BJ (cell line): ENCODE data around the gene VDR. TPM values are rescaled to one million over a fixed set of nuclear protein-coding genes. Genes with fewer than 3 reads are reported as not detected.

Experiments used
- CTCF ChIA-PET: fragments of 350-600 bp; formaldehyde crosslinking; extraction: SDS; loops from one replicate; lab custom pipeline; 2021; ENCODE audit warnings: antibody characterized with exemption, inconsistent platforms; lab: Yijun Ruan, JAX
- POLR2A ChIA-PET: fragments of 300-600 bp; sonication (Branson Sonifier 250); formaldehyde crosslinking; extraction: SDS; loops from one replicate; lab custom pipeline; 2021; ENCODE audit warnings: antibody characterized with exemption; lab: Charles Lee
- DNase-seq: peaks from one replicate; pipeline ENCODE4 v3.0.0-alpha.2; 2011; ENCODE audit warnings: low read depth
- H3K27me3 ChIP-seq: 2 replicates; pipeline ENCODE4 v1.6.0; 2011; ENCODE audit warnings: low read length; ENCODE audit not compliant: control insufficient read depth, insufficient read depth
- H3K36me3 ChIP-seq: 2 replicates; pipeline ENCODE4 v1.5.1; 2011; ENCODE audit warnings: low read length; ENCODE audit not compliant: control insufficient read depth, insufficient read depth
- H3K4me3 ChIP-seq: 2 replicates; pipeline ENCODE4 v1.5.1; 2011; ENCODE audit warnings: low read depth, mild to moderate bottlenecking, control low read depth, low read length
- CTCF ChIP-seq: IDR thresholded peaks from 2 replicates; pipeline ENCODE4 v1.5.1; 2011; ENCODE audit warnings: low read depth, mild to moderate bottlenecking, control low read depth, inconsistent platforms, low read length, moderate library complexity; ENCODE audit not compliant: insufficient read depth
- polyA plus RNA-seq: library from polyadenylated mRNA; depleted of rRNA; stranded (reverse); fragments of >200 nt; gene quantifications from 2 replicates; pipeline ENCODE4 v1.2.3, GENCODE V29; 2011

The VDR gene
- polyA plus RNA-seq, 1 experiment, result 40.5 TPM

GRCh38 chr12:47823422-47824086, 81.2 kb downstream of the VDR start:
- H3K4me3 ChIP-seq, result no peak overlapping the region
- no peak for TF ChIP-seq CTCF
- H3K27me3 ChIP-seq, result no peaks in the 10 kb centered on the region
- DNase-seq, result no peak
- CTCF ChIA-PET, result interaction anchor here (1.6 kb wide), 1 partner anchor 12 kb away, joined by 4 read pairs; no protein-coding TSS in a partner anchor
- no peaks in the 10 kb centered on the region for H3K36me3 ChIP-seq
- POLR2A ChIA-PET, result no interaction called here

- ChIA-PET POLR2A (no interaction called here), CTCF (interaction anchor here (1.2 to 2.6 kb wide), 2 partner anchors 15 to 80 kb away, joined by 4 to 18 read pairs; no protein-coding TSS in a partner anchor)
- H3K4me3 ChIP-seq, result no peak overlapping the region
- TF ChIP-seq CTCF, result no peak
- no peak for DNase-seq
- H3K36me3 ChIP-seq, result peaks cover 3% of the 10 kb centered on the region; the same call in 1 of the 2 replicates
- no peaks in the 10 kb centered on the region for H3K27me3 ChIP-seq
These were observed 81.9 kb downstream of the VDR start for GRCh38 chr12:47822863-47823262.

GRCh38 chr12:47822401-47822800, 82.4 kb downstream of the VDR start:
- Histone ChIP-seq H3K36me3 (peaks cover 3% of the 10 kb centered on the region; the same call in 1 of the 2 replicates), H3K27me3 (no peaks in the 10 kb centered on the region), H3K4me3 (no peak overlapping the region)
- POLR2A ChIA-PET, result no interaction called here
- no peak for DNase-seq
- CTCF ChIA-PET, result interaction anchor here (1.2 to 2.6 kb wide), 2 partner anchors 15 to 80 kb away, joined by 4 to 18 read pairs; no protein-coding TSS in a partner anchor
- no peak for TF ChIP-seq CTCF

GRCh38 chr12:47821346-47821706, 83.5 kb downstream of the VDR start:
- CTCF ChIA-PET, result interaction anchor here (1.2 to 2.6 kb wide), 6 partner anchors 16 to 128 kb away, joined by 3 to 18 read pairs (median 4); partner anchors contain the start of gene SLC48A1
- POLR2A ChIA-PET, result interaction anchor here (0.7 kb wide), 1 partner anchor 438 kb away, joined by 10 read pairs; no protein-coding TSS in a partner anchor
- no peak for TF ChIP-seq CTCF
- Histone ChIP-seq H3K36me3 (peaks cover 3% of the 10 kb centered on the region; the same call in 1 of the 2 replicates), H3K27me3 (no peaks in the 10 kb centered on the region), H3K4me3 (no peak overlapping the region)
- DNase-seq, result no peak

- ChIA-PET CTCF (interaction anchor here (0.6 to 2.6 kb wide), 9 partner anchors 11 to 128 kb away, joined by 3 to 18 read pairs (median 3); partner anchors contain the start of gene SLC48A1), POLR2A (interaction anchor here (0.7 kb wide), 2 partner anchors 28 to 437 kb away, joined by 6 to 10 read pairs; no protein-coding TSS in a partner anchor)
- DNase-seq, result peak; percentile 87
- TF ChIP-seq CTCF, result no peak
- Histone ChIP-seq H3K27me3 (no peaks in the 10 kb centered on the region), H3K36me3 (peaks cover 3% of the 10 kb centered on the region; the same call in 1 of the 2 replicates), H3K4me3 (peak overlapping the region; percentile 68)
These were observed 84.0 kb downstream of the VDR start for GRCh38 chr12:47820631-47821345.
